ENCODE data around the gene EHMT1. TPM values are rescaled to one million over a fixed set of nuclear protein-coding genes. Genes with fewer than 3 reads are reported as not detected.

The EHMT1 gene
- total and polyA plus RNA-seq, 2 of the 13 experiments (the other 11 are each of a cell fraction or from before 2014, with no cell fraction given): 23.0 to 27.1 TPM

DNA sequence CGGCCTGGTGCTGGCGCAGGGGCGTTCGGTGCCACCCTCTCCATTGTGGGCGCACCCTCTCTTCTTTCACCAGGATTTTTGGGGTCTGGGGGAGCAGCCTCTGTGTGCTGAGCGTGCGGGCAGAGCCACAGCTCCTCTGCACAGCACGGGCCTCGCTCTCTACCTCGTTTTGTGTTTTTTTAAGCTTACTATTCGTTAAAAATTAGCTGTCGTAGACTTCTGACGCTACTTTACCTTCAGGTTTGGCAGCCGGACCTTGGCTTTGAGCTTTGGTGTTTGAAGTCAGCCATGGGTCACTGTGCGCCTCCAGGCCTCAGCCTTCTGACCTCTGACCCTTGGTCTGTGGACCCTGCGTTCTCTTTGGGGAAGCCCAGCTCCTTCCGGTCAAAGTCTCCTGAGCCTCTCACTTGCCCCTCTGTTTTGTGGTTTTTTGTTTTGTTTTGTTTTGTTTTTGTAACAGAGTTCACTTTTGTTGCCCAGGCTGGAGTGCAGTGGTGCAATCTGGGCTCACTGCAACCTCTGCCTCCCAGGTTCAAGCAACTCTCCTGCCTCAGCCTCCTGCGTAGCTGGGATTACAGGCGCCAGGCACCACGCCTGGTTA is 170.6 kb downstream of the EHMT1 start (continued):
- TF ChIP-seq, protein P1, sequence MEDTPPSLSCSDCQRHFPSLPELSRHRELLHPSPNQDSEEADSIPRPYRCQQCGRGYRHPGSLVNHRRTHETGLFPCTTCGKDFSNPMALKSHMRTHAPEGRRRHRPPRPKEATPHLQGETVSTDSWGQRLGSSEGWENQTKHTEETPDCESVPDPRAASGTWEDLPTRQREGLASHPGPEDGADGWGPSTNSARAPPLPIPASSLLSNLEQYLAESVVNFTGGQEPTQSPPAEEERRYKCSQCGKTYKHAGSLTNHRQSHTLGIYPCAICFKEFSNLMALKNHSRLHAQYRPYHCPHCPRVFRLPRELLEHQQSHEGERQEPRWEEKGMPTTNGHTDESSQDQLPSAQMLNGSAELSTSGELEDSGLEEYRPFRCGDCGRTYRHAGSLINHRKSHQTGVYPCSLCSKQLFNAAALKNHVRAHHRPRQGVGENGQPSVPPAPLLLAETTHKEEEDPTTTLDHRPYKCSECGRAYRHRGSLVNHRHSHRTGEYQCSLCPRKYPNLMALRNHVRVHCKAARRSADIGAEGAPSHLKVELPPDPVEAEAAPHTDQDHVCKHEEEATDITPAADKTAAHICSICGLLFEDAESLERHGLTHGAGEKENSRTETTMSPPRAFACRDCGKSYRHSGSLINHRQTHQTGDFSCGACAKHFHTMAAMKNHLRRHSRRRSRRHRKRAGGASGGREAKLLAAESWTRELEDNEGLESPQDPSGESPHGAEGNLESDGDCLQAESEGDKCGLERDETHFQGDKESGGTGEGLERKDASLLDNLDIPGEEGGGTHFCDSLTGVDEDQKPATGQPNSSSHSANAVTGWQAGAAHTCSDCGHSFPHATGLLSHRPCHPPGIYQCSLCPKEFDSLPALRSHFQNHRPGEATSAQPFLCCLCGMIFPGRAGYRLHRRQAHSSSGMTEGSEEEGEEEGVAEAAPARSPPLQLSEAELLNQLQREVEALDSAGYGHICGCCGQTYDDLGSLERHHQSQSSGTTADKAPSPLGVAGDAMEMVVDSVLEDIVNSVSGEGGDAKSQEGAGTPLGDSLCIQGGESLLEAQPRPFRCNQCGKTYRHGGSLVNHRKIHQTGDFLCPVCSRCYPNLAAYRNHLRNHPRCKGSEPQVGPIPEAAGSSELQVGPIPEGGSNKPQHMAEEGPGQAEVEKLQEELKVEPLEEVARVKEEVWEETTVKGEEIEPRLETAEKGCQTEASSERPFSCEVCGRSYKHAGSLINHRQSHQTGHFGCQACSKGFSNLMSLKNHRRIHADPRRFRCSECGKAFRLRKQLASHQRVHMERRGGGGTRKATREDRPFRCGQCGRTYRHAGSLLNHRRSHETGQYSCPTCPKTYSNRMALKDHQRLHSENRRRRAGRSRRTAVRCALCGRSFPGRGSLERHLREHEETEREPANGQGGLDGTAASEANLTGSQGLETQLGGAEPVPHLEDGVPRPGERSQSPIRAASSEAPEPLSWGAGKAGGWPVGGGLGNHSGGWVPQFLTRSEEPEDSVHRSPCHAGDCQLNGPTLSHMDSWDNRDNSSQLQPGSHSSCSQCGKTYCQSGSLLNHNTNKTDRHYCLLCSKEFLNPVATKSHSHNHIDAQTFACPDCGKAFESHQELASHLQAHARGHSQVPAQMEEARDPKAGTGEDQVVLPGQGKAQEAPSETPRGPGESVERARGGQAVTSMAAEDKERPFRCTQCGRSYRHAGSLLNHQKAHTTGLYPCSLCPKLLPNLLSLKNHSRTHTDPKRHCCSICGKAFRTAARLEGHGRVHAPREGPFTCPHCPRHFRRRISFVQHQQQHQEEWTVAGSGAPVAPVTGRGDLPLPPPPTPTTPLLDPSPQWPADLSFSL (CRISPR knock-in tag; IDR thresholded peaks at IDR 0.05): no peak; the same call in 1 of the 2 replicates
- TF ChIP-seq CHCHD3 (CRISPR knock-in tag; IDR thresholded peaks at IDR 0.05): no peak
- peak; percentile 98 for TF ChIP-seq NR2F6 (IDR thresholded peaks at IDR 0.05)
- TF ChIP-seq NR2F6 (CRISPR knock-in tag; IDR thresholded peaks at IDR 0.05): peak; percentile 99
- TF ChIP-seq NCOA2 (CRISPR knock-in tag; IDR thresholded peaks at IDR 0.05): peak; percentile 81
- peak in 1 of 2 experiments; percentile 70; a peak in 1 of 4 replicates for TF ChIP-seq KLF16 (CRISPR knock-in tag; IDR thresholded peaks at IDR 0.05)
- peak; percentile 74 for TF ChIP-seq ELF3 (CRISPR knock-in tag; IDR thresholded peaks at IDR 0.05)
- no peak for TF ChIP-seq NONO (IDR thresholded peaks at IDR 0.05)
- peak; percentile 66 for TF ChIP-seq NONO (CRISPR knock-in tag; conservative IDR thresholded peaks at IDR 0.05)
- TF ChIP-seq, protein P2, sequence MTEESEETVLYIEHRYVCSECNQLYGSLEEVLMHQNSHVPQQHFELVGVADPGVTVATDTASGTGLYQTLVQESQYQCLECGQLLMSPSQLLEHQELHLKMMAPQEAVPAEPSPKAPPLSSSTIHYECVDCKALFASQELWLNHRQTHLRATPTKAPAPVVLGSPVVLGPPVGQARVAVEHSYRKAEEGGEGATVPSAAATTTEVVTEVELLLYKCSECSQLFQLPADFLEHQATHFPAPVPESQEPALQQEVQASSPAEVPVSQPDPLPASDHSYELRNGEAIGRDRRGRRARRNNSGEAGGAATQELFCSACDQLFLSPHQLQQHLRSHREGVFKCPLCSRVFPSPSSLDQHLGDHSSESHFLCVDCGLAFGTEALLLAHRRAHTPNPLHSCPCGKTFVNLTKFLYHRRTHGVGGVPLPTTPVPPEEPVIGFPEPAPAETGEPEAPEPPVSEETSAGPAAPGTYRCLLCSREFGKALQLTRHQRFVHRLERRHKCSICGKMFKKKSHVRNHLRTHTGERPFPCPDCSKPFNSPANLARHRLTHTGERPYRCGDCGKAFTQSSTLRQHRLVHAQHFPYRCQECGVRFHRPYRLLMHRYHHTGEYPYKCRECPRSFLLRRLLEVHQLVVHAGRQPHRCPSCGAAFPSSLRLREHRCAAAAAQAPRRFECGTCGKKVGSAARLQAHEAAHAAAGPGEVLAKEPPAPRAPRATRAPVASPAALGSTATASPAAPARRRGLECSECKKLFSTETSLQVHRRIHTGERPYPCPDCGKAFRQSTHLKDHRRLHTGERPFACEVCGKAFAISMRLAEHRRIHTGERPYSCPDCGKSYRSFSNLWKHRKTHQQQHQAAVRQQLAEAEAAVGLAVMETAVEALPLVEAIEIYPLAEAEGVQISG (CRISPR knock-in tag; IDR thresholded peaks at IDR 0.05): peak; percentile 78
- no peak for TF ChIP-seq GTF2F1 (IDR thresholded peaks at IDR 0.05; ENCODE audit: low read length)
- TF ChIP-seq CENPX (CRISPR knock-in tag; IDR thresholded peaks at IDR 0.05): no peak
- no peak for TF ChIP-seq TP53 (CRISPR knock-in tag; conservative IDR thresholded peaks at IDR 0.05)
- TF ChIP-seq ZFP36 (IDR thresholded peaks at IDR 0.05; ENCODE audit: borderline replicate concordance, low read depth, low read length, partially characterized antibody): no peak
- TF ChIP-seq RFX5 (IDR thresholded peaks at IDR 0.05; ENCODE audit: low read depth, low read length): no peak
- no peak for TF ChIP-seq SNAPC2 (CRISPR knock-in tag; IDR thresholded peaks at IDR 0.05)
- peak; percentile 19; the same call in 1 of the 2 replicates for TF ChIP-seq BRD4 (CRISPR knock-in tag; IDR thresholded peaks at IDR 0.05)
- no peak for TF ChIP-seq ZNF670 (CRISPR knock-in tag; IDR thresholded peaks at IDR 0.05; ENCODE audit: borderline replicate concordance)
- peak; percentile 84 for TF ChIP-seq TCF7 (IDR thresholded peaks at IDR 0.05; ENCODE audit: low read depth)
- TF ChIP-seq NR2C2 (CRISPR knock-in tag; IDR thresholded peaks at IDR 0.05; ENCODE audit: borderline replicate concordance): peak; percentile 97
- TF ChIP-seq, protein P3, sequence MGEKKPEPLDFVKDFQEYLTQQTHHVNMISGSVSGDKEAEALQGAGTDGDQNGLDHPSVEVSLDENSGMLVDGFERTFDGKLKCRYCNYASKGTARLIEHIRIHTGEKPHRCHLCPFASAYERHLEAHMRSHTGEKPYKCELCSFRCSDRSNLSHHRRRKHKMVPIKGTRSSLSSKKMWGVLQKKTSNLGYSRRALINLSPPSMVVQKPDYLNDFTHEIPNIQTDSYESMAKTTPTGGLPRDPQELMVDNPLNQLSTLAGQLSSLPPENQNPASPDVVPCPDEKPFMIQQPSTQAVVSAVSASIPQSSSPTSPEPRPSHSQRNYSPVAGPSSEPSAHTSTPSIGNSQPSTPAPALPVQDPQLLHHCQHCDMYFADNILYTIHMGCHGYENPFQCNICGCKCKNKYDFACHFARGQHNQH (CRISPR knock-in tag; IDR thresholded peaks at IDR 0.05): peak; percentile 92; the same call in 1 of the 2 replicates
- TF ChIP-seq MATR3 (CRISPR knock-in tag; IDR thresholded peaks at IDR 0.05): no peak

Measured in HepG2 (cell line).